ENCODE data around the gene MALSU1.

Gene MALSU1

DNA sequence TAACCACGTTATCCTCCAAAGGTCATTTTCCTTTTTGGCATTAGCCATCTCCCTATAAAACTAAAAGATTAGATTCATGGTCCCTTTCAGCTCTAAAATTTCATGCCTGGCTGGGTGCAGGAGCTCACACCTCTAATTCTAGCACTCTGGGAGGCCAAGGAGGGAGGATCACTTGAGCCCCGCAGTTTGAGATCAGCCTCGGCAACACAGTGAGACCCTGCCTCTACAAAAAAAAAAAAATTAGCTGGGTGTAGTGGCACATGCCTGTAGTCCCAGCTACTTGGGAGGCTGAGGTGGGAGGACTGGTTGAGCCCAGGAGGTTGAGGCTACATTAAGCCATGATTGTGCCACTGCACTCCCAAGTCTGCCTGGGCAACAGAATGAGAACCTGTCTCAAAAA, 57.0 kb downstream of the MALSU1 start:
- no peak for DNase-seq (ENCODE audit: low read depth, low spot score)
- no peak overlapping the region for H3K4me3 ChIP-seq (ENCODE audit: low read length)

- H3K4me3 ChIP-seq (ENCODE audit: low read length): no peak overlapping the region
- DNase-seq (ENCODE audit: low read depth, low spot score): peak; percentile 66
Observed at GRCh38 chr7:23356726-23357125, 57.6 kb downstream of the MALSU1 start.

DNA sequence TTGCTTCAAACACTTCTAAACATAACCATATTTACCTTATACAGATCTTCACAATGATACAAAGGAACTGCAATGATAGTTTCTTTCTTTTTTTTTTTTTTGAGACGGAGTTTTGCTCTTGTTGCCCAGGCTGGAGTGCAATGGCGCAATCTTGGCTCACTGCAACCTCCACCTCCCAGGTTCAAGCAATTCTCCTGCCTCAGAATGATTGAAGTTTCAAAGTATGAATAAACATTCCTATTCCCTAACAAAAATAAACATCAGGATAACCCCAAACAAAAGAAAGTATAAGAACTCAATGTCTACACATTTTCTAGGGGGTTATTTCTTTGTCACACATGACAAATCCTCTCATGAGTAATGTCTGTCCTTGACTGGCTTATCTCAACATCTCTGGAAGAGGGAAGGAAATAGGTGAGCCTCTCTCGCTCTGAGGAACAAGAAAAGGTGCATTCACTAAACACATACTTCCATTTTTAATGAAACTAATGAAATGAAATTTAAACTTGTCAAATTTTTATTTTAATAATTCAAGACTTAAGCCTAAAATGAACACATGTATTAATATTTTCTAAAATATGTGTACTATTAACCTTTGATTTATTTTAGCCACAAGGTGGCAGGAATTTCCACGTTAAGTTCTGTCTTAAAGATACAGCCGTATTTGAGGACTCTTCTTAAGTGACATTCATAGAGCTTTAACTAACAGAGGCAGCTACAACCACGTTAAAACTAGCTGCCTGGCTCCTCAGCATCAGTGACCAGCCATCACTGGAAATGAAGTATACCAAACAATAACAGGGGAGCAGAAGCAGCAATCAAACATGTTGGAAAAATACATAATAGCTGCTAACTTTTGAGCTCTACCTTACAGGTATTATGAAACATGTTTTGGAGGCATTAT, 58.3 kb downstream of the MALSU1 start:
- peak; percentile 45 for DNase-seq (ENCODE audit: low read depth, low spot score)
- H3K4me3 ChIP-seq (ENCODE audit: low read length): no peak overlapping the region

- no peak for DNase-seq (ENCODE audit: low read depth, low spot score)
- no peak overlapping the region for H3K4me3 ChIP-seq (ENCODE audit: low read length)
Observed at GRCh38 chr7:23358152-23358674, 59.1 kb downstream of the MALSU1 start.

Data from Jurkat, Clone E6-1 (cell line).